ENCODE results near the gene C14orf180. TPM values are rescaled to one million over a fixed set of nuclear protein-coding genes. Genes with fewer than 3 reads are reported as not detected.

The C14orf180 gene
- total and polyA plus RNA-seq, 10 of the 15 experiments (the other 5 are each of a cell fraction or from before 2014, with no cell fraction given) = not detected

DNA sequence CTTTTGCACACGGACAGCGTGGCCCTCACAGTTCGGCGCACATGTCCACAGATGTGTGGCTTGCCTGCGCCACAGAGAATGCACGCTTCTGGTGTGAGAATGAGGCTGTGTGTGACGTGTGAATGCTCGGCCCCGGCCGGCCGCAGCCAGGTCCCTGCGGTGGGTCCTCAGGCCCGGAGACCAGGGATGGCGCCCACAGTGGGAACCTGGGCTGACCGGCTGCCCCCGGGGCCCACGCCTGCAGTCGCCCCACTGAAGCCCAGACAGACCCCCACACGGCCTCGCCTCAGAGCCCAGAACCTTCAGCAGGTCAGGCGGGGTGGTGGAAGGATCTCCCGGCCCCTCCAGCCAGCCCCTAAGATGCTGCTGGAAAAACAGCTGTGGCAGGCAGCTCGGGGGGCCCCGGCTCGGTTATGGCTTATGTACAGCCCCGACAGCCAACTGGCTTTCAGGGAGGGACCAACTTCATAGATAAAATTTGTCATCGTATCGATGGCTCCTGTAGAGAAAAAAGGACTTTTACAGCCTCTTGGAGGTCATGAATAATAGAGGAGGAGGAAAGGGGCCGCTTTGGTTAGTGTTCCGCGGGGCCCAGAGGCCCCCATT lies 4.5 kb upstream of the C14orf180 start:
- CTCF ChIA-PET = no interaction called here
- Histone ChIP-seq H3K4me2 (ENCODE audit: control insufficient read depth, insufficient read depth) (no peak overlapping the region), H2AFZ (ENCODE audit: control insufficient read depth, low read depth, low read length) (no peak overlapping the region), H3K36me3 (ENCODE audit: control insufficient read depth in 2 of 2, insufficient read depth in 2 of 2, low read length in 1 of 2) (no peaks in the 10 kb centered on the region), H3K4me1 (ENCODE audit: control insufficient read depth, insufficient read depth, low read length) (no peaks in the 10 kb centered on the region), H3K9me3 (replicated peaks; ENCODE audit: control insufficient read depth, insufficient read depth, low read length) (no peaks in the 10 kb centered on the region), H3K4me3 (no peak overlapping the region), H3K79me2 (ENCODE audit: control insufficient read depth, insufficient read depth, low read length) (no peaks in the 10 kb centered on the region), H3K27me3 (replicated peaks in 1 of 2; ENCODE audit: control insufficient read depth in 2 of 2, insufficient read depth in 2 of 2, low read length in 1 of 2) (no peaks in the 10 kb centered on the region; a peak in 1 of 4 replicates), H3K27ac (ENCODE audit: control insufficient read depth, insufficient read depth) (no peak overlapping the region), H4K20me1 (ENCODE audit: control insufficient read depth, insufficient read depth) (no peaks in the 10 kb centered on the region), H3K9ac (ENCODE audit: control insufficient read depth, insufficient read depth, low read length) (no peak overlapping the region)
- RAD21 ChIA-PET (ENCODE audit: unreplicated experiment) = no interaction called here
- FAIRE-seq (no peak), ATAC-seq (no peak), DNase-seq (ENCODE audit: low read depth, low spot score) (no peak)
- BruUV-seq (replicated peaks) = no TSS peak
- 40% methylated on average over 29 of the region's 31 CpGs for WGBS (ENCODE audit: insufficient coverage, insufficient replicate concordance, low lambda C conversion rate, missing lambda C conversion rate)
- TF ChIP-seq NFIC (IDR thresholded peaks at IDR 0.05; ENCODE audit: low read depth, low read length) (no peak), ATF7 (IDR thresholded peaks at IDR 0.05; ENCODE audit: low read depth) (no peak), KDM1A (IDR thresholded peaks at IDR 0.05; ENCODE audit: borderline replicate concordance) (no peak), GABPA (IDR thresholded peaks at IDR 0.05; ENCODE audit: low read depth) (no peak), CREM (IDR thresholded peaks at IDR 0.05; ENCODE audit: low read depth) (no peak), MEF2B (IDR thresholded peaks at IDR 0.05; ENCODE audit: partially characterized antibody, poor library complexity, severe bottlenecking) (no peak), GATAD2B (conservative IDR thresholded peaks at IDR 0.05; ENCODE audit: low read depth) (no peak)
- TF ChIP-seq, protein P1, sequence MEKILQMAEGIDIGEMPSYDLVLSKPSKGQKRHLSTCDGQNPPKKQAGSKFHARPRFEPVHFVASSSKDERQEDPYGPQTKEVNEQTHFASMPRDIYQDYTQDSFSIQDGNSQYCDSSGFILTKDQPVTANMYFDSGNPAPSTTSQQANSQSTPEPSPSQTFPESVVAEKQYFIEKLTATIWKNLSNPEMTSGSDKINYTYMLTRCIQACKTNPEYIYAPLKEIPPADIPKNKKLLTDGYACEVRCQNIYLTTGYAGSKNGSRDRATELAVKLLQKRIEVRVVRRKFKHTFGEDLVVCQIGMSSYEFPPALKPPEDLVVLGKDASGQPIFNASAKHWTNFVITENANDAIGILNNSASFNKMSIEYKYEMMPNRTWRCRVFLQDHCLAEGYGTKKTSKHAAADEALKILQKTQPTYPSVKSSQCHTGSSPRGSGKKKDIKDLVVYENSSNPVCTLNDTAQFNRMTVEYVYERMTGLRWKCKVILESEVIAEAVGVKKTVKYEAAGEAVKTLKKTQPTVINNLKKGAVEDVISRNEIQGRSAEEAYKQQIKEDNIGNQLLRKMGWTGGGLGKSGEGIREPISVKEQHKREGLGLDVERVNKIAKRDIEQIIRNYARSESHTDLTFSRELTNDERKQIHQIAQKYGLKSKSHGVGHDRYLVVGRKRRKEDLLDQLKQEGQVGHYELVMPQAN (conservative IDR thresholded peaks at IDR 0.05) = no peak
- TF ChIP-seq, protein P2, sequence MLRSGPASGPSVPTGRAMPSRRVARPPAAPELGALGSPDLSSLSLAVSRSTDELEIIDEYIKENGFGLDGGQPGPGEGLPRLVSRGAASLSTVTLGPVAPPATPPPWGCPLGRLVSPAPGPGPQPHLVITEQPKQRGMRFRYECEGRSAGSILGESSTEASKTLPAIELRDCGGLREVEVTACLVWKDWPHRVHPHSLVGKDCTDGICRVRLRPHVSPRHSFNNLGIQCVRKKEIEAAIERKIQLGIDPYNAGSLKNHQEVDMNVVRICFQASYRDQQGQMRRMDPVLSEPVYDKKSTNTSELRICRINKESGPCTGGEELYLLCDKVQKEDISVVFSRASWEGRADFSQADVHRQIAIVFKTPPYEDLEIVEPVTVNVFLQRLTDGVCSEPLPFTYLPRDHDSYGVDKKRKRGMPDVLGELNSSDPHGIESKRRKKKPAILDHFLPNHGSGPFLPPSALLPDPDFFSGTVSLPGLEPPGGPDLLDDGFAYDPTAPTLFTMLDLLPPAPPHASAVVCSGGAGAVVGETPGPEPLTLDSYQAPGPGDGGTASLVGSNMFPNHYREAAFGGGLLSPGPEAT (IDR thresholded peaks at IDR 0.05; ENCODE audit: low read depth) = no peak
- TF ChIP-seq, protein P3, sequence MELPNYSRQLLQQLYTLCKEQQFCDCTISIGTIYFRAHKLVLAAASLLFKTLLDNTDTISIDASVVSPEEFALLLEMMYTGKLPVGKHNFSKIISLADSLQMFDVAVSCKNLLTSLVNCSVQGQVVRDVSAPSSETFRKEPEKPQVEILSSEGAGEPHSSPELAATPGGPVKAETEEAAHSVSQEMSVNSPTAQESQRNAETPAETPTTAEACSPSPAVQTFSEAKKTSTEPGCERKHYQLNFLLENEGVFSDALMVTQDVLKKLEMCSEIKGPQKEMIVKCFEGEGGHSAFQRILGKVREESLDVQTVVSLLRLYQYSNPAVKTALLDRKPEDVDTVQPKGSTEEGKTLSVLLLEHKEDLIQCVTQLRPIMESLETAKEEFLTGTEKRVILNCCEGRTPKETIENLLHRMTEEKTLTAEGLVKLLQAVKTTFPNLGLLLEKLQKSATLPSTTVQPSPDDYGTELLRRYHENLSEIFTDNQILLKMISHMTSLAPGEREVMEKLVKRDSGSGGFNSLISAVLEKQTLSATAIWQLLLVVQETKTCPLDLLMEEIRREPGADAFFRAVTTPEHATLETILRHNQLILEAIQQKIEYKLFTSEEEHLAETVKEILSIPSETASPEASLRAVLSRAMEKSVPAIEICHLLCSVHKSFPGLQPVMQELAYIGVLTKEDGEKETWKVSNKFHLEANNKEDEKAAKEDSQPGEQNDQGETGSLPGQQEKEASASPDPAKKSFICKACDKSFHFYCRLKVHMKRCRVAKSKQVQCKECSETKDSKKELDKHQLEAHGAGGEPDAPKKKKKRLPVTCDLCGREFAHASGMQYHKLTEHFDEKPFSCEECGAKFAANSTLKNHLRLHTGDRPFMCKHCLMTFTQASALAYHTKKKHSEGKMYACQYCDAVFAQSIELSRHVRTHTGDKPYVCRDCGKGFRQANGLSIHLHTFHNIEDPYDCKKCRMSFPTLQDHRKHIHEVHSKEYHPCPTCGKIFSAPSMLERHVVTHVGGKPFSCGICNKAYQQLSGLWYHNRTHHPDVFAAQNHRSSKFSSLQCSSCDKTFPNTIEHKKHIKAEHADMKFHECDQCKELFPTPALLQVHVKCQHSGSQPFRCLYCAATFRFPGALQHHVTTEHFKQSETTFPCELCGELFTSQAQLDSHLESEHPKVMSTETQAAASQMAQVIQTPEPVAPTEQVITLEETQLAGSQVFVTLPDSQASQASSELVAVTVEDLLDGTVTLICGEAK (IDR thresholded peaks at IDR 0.05; ENCODE audit: borderline replicate concordance) = no peak
- POLR2A ChIA-PET = no interaction called here
- SMC1A ChIA-PET (ENCODE audit: uncharacterized antibody, unreplicated experiment) = no interaction called here
- intact Hi-C loops (cut with micrococcal nuclease; ENCODE audit: unreplicated experiment) = no loop called here
- in situ Hi-C loops (cut with MboI) = no loop called here

All from GM12878 (cell line).